Mammary epithelial cell (primary cell): ENCODE results near the gene PLXNA2.

Experiments used
- CTCF ChIP-seq, 2 donors: IDR thresholded peaks in 1 of 2; conservative IDR thresholded peaks in 1 of 2; 2 replicates each; pipeline ENCODE4 v1.5.1; 2011 to 2012; ENCODE audit warnings: inconsistent platforms in 2 of 2, low read length in 2 of 2, mild to moderate bottlenecking in 2 of 2, control low read depth in 1 of 2, low read depth in 1 of 2; ENCODE audit not compliant: insufficient read depth in 1 of 2; ENCODE audit errors: extremely low read depth in 1 of 2
- EZH2 ChIP-seq: IDR thresholded peaks from 2 replicates; pipeline ENCODE4 v1.6.1; 2012; ENCODE audit warnings: low read length, inconsistent platforms, borderline replicate concordance

- TF ChIP-seq CTCF (conservative IDR thresholded peaks at IDR 0.05 in 1 of 2, IDR thresholded peaks at IDR 0.05 in 1 of 2; ENCODE audit: extremely low read depth in 1 of 2, insufficient read depth in 1 of 2, low read depth in 1 of 2, low read length in 2 of 2) (no peak), EZH2 (no peak)
Measured at GRCh38 chr1:208189716-208190115, 54.5 kb downstream of the PLXNA2 start.
